ENCODE data around the gene CSNK1G2. TPM values are rescaled to one million over a fixed set of nuclear protein-coding genes. Genes with fewer than 3 reads are reported as not detected.

Gene CSNK1G2
- total RNA-seq, 1 experiment from 2014 or later, result 100.0 TPM

GRCh38 chr19:1953037-1953436 is 12.1 kb downstream of the CSNK1G2 start:
- no CpG with 5 or more reads among the region's 19 CpGs for WGBS (ENCODE audit: extremely low coverage, insufficient read length, low lambda C conversion rate)
- H3K9ac ChIP-seq (ENCODE audit: extremely low read depth, insufficient read length, low read length), result no peak overlapping the region
- no peak overlapping the region for H3T11ph ChIP-seq (ENCODE audit: low read length)
- H2BK5ac ChIP-seq (ENCODE audit: insufficient read length, low read length), result no peak overlapping the region
- H2BK12ac ChIP-seq (ENCODE audit: insufficient read length, low read depth, low read length), result no peak overlapping the region
- peaks cover 40% of the 10 kb centered on the region for H3K79me2 ChIP-seq (ENCODE audit: insufficient read depth, low read length)
- H3K4me1 Mint-ChIP-seq, result peaks cover 6 to 22% of the 10 kb centered on the region in 2 experiments; a peak in 3 of 4 replicates
- no peaks in the 10 kb centered on the region for H3K27me3 Mint-ChIP-seq (ENCODE audit: low read depth)
- no peaks in the 10 kb centered on the region for H3K27me3 ChIP-seq (ENCODE audit: insufficient read depth, low read length)
- no peak overlapping the region for H2BK15ac ChIP-seq (ENCODE audit: low read depth, low read length)
- TF ChIP-seq CTCF (conservative IDR thresholded peaks at IDR 0.05), result no peak
- no peak overlapping the region for H3K18ac ChIP-seq (ENCODE audit: insufficient read length, low read depth, low read length)
- no peak overlapping the region for H4K8ac ChIP-seq (replicated peaks; ENCODE audit: insufficient read length, low read depth, low read length)
- H3K27ac ChIP-seq (ENCODE audit: insufficient read length, low read depth, low read length), result no peak overlapping the region
- H3K23me2 ChIP-seq (ENCODE audit: insufficient read length, low read depth, low read length, poor library complexity, severe bottlenecking), result peaks cover 2% of the 10 kb centered on the region
- no peak overlapping the region; a peak in 1 of 7 replicates for H3K27ac Mint-ChIP-seq
- H2AFZ ChIP-seq (ENCODE audit: low read length), result no peak overlapping the region
- H3K56ac ChIP-seq (ENCODE audit: insufficient read length, low read depth, low read length), result no peak overlapping the region
- peaks cover 16 to 28% (median 20%) of the 10 kb centered on the region in 3 experiments; a peak in 6 of 7 replicates for H3K36me3 Mint-ChIP-seq (ENCODE audit: insufficient read depth in 1 of 3, low read depth in 3 of 3)
- no peak overlapping the region for H2BK20ac ChIP-seq (ENCODE audit: low read depth, low read length, poor library complexity, severe bottlenecking)
- no peaks in the 10 kb centered on the region for H3K9me3 Mint-ChIP-seq
- H3K9me3 ChIP-seq (ENCODE audit: control insufficient read depth, low read depth, low read length), result no peaks in the 10 kb centered on the region
- H3K4me3 Mint-ChIP-seq, result no peak overlapping the region
- no peak overlapping the region for H4K91ac ChIP-seq (ENCODE audit: insufficient read length, low read depth, low read length)
- H3K14ac ChIP-seq (ENCODE audit: insufficient read depth, low read length), result no peak overlapping the region
- no peak overlapping the region for H3K4me2 ChIP-seq (ENCODE audit: insufficient read depth, insufficient read length, low read length)
- no peak overlapping the region for H2AK5ac ChIP-seq (ENCODE audit: insufficient read length, low read length)
- H3K4me1 ChIP-seq (ENCODE audit: insufficient read depth, low read length), result no peaks in the 10 kb centered on the region
- no peak overlapping the region for H2BK120ac ChIP-seq (ENCODE audit: low read depth, low read length, poor library complexity, severe bottlenecking)
- no peak overlapping the region for H4K5ac ChIP-seq (ENCODE audit: insufficient read length, low read depth, low read length)
- peaks cover 10% of the 10 kb centered on the region for H3K79me1 ChIP-seq (ENCODE audit: insufficient read depth, low read depth, low read length, poor library complexity, severe bottlenecking)
- no peaks in the 10 kb centered on the region for H4K20me1 ChIP-seq (ENCODE audit: control insufficient read depth, insufficient read depth, insufficient read length)
- DNase-seq, result no peak
- H3K23ac ChIP-seq (ENCODE audit: insufficient read length, low read depth, low read length), result no peak overlapping the region
- H3K4ac ChIP-seq (ENCODE audit: low read depth, low read length), result no peak overlapping the region
